Measurements from ENCODE around the gene DMC1.
"Not testable (repeated sequence)": the region's sequence is repeated elsewhere in the genome, so short reads cannot be mapped to it uniquely, and the experiment has no call there.

The DMC1 gene

DNA sequence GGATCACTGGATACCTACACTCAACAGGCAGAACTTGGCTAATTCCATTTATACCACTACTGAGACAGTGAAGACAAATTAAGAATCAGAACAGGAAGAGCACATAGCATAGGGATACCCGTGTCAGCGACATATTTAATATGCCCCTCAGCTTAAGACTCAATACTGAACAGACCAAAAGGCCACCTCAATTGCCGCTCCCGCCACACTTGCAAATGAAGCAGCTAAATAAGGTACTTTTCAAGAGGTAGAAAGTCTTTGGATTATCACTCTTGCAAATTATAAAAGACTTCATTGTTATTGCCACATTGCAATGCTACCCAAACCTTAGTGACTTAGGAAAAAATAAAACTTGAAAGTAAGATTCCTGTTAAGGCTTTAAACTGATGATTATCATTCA, 67.0 kb downstream of the DMC1 start:
- DNase-seq (ENCODE audit: low read depth in 2 of 2) = no peak

DNA sequence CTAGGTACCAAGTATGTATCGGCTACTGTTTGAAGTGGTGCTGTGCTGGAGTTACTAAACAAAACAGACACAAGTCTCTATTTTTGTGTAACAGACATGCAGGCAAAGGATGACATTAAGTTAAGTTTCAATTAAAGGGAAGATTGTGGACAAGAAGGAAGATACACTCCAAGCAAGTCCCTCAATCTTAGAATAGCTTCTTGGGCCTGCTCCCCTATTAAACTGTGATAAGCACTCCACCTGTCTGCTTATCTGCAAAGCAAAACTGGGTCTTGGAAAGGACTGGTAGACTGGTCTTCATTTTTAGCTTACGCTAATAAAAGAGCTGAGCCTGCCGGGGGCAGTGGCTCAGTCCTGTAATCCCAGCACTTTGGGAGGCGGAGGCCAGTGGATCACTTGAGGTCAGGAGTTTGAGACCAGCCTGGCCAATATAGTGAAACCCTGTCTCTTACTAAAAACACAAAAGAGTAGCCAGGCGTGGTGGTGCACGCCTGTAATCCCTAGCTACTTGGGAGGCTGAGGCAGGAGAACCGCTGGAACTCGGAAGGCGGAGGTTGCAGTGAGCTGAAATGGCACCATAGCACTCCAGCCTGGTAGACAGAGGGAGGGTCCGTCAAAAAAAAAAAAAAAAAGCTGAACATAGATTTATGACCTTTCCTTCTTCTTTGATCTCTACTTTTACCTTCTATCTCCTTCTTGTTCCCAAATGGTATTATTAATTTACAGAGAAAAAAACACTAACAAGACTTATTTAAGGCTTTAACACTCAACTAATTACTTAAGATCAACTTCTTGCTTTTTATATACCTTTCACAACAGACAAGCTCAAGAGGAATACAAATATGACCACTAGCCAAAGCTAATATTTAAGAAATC, 67.9 kb downstream of the DMC1 start:
- DNase-seq (ENCODE audit: low read depth in 2 of 2) = no peak

DNA sequence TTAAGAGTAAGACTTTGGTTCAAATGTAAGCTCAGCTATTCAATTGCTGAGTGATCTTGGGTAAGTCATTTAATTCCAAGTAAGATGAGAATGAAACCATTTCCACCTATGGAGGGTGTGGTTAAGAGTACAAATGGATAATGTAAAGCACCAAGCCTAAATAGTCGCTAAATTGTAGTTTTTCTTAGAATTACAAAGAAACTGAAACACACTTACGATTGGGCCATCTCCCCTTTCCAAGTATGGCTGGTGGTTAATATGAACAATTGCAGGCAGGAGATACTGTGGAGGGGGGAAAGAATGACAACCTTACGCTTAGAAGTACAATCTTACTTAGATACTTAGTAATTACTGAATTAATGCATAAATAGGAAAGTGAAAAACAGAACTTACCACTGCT, 72.1 kb downstream of the DMC1 start:
- no peak for DNase-seq (ENCODE audit: low read depth in 2 of 2)

DNA sequence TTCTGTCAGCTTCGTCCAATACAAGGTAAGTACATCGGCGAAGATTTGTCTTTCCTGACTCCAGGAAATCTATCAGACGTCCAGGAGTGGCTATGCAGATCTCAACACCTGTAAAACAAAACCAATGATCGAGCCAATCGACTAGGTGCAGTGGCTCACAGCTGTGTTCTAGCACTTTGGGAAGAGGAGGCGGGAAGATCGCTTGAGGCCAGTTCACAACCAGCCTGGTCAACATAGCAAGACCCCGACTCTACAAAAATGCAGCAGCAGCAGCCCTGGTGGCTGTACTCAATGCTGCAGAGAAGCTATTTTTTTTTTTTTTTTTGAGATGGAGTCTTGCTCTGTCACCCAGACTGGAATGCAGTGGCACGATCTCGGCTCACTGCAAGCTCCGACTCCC, 75.0 kb downstream of the DMC1 start:
- DNase-seq (ENCODE audit: low read depth in 2 of 2) = no peak

DNA sequence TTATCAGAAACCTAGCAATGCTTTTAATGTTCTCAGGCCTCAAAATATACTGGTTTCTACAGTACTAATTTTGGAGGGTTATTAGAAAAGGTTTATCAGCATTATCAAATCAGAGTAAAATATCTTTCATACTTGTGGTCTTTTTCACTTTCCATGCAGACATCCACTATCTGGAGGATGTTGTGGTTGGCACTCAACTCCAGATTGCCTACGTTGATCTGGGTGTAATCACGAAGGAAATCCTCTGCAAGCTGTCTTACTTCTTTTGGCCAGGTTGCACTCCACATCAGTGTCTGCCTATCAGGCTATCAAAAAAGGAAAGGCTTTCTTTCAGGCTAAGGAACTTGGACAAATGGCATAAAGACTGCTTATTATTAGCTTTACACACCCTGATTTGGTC, 75.5 kb downstream of the DMC1 start:
- no peak for DNase-seq (ENCODE audit: low read depth in 2 of 2)

DNA sequence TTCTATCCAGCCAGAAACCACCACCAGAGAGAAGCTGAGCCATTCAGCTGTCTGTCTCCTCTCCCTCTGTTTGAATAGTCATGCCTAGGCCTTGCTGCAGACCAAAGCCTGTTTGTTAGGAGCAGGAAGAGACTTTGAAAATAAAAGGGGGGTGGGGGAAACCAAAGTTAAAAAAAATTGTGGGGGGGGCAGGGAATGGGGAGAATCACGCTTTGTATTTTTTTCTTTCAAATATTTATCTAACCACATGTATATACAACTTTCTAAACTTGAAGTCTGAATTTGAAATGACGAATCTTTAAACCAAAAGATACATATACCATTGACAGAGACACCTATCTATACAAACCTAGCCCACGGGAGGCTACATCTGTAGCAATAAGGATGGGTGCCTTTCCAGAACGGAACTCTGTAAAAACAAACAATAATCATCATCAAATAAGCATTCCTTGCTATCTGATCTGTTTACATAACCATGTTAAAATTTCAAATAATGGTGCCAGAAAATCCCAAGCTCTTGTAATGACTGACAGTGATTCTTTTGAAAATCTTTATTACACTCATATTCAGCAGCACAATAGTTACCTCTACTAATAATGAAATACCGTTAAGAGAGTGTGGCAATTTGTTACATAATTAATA, 78.2 kb downstream of the DMC1 start:
- DNase-seq (ENCODE audit: low read depth in 2 of 2) = no peak

DNA sequence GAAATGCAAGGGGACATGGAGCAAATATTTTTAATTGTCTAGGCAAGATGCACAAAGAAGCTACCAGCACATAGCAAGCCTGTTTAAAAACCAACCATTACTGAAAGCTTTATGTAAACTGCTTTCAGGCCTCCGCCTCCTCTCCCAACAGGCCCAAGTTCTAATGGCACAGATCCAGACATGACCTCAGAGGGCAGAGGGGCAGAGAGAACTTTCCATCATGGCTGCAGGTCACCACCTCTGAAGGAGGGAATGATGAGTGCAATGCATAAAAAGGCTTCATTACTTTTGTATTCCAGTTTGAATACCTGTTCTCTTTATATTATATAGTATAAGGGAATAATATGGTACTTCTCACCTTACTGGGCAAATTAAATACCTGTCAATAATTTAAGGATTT, 79.1 kb downstream of the DMC1 start:
- DNase-seq (ENCODE audit: low read depth in 2 of 2) = no peak

DNA sequence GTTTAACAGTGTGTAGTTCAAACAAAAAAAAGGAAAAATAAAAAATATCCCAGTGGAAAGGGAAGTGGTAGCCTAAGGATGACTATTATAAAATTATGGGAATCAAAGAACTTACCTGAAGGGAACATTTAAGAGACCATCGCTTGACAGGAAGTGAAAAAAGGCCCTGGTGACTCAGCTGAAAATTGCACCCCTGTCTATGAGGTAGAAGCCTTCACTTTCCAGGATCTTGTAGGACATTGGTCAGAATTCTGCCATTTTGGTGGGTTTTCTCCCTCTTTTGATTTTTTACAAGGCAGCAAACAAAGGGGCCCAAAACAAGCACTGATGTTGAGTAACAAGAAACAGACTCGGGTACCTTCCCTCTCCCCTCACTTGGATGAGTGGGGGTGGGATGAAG, 79.5 kb downstream of the DMC1 start:
- DNase-seq (ENCODE audit: low read depth in 2 of 2) = no peak

DNA sequence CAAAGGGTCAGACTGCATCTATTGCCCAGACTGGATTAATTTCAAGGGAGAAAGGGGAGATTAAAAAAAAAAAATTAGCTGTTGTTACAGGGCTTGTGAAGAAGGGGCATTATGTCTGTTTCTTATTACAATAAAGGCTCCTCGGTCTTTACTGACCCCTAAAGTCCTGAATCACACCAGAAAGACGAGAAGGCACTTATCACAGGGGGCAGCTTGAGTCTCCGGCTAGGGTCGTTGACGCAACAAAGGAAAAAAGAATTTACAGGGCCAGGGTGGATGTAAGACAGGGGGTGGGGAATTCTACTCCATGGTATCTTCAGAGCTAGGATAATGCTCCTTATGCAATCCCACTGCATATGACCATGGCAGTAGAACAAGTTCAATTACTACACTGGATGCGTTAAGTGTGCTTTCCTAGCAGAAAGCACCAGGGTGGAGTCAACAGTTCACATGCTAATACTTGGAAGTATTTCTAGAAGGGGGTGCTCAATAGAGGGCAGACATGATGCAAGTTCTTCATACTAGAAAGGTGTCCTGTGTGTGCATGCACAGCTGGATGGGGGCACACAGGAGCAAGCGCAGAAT, 80.3 kb downstream of the DMC1 start:
- DNase-seq (ENCODE audit: low read depth in 2 of 2) = no peak

DNA sequence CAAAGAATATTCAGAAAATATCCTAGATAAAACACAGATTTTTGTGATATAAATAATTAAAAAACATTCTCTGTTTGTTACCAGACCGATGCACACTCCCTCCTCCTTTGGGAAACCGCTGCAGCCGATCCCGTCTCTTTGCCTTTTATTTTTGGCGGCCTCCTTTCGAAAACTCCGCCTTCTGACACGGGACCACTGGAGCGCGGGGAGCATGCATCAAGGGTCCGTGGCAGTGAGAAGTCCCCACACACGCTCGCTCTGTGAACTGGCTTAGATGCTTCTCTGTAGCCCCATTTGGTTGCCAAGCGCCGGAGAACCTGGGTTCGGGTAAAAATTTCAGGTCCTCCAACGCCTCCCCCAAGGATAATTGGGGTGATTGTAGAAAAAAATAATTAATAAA, 80.8 kb downstream of the DMC1 start:
- no peak for DNase-seq (ENCODE audit: low read depth in 2 of 2)

DNA sequence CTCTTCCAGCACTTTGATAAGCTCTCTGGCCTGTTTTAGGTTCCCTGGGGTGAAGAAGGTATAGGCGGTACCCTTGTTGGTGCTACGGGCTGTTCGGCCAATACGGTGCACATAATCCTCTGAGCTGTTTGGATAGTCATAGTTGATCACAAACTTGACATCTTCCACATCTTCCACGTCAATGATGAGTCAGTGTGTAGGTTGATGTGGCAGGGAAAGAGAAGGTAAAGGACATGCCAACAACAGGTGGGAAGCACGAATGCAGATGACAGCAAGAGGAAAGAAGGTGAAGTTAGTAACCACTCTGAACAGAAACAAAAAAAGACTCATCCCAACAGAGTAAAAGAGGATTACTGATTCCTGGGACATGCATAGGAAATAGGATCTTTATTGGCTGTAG, 82.0 kb downstream of the DMC1 start:
- DNase-seq (ENCODE audit: low read depth in 2 of 2) = no peak

DNA sequence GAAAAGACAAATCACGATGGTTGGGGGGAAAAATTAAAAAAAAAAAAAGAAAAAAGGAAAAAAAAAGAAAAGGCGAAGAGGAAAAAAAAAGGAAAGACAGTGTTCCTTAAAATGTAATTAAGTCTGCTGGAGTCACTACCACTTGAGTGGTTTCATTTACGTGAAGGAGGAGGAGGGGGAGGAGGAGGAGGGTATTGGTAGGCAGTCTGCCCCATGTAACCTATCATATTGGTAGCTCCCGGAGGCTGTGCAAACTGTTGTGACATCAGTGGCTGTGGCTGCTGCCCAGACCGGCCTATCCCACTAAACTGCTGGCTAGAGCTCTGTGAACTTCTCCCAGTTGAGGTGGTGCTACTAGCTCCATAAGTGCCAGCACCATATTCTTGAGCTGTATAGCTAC, 84.2 kb downstream of the DMC1 start:
- DNase-seq (ENCODE audit: low read depth in 2 of 2) = no peak

DNA sequence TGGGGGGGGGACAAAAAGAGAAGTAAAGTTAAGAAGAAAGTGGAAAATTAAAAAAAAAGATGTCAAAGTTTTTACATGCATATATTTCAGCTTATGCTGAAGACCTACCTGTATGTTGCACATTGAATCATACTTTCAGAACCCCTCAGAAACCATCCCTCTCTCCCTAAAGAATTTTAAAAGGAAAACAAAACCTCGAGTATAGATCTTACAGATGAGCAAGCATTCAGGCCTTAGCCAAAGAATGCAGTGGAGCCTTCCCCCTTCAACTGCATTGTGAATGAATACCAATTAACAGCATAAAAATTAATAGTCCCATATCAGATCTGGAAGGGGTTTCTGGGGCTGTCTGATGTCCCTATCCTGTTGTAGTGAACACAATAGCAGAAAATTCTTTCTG, 85.7 kb downstream of the DMC1 start:
- no peak for DNase-seq (ENCODE audit: low read depth in 2 of 2)

DNA sequence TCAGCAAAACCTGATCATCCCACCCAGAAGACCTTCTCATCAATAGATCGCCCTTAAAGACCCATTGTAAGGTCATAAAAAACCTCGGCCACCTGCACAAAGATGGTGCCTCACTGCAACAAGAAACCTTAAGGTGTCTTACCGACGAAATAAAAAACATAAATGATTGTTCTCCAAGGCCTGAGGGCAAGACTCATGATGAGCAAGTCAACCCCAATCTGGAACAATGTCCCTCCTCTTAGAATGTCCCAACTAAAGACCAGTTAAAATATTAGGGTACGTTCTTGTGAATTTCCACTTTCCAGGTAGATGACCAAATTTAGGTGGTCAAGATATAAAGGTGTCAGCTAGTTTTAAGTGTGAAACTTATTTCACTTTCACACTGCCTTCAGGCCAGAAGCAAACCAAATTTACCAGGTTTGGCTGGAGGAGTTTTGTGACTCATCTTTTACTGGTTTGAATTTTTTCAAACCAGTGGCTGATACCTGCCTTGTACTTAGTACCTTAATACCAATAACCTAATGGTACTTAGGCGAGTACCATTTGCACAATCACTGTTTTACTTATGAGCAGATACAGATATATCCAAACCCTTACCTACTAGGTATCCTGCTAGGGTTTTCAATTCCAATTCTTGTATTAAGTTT, 87.2 kb downstream of the DMC1 start:
- no peak for DNase-seq (ENCODE audit: low read depth in 2 of 2)

DNA sequence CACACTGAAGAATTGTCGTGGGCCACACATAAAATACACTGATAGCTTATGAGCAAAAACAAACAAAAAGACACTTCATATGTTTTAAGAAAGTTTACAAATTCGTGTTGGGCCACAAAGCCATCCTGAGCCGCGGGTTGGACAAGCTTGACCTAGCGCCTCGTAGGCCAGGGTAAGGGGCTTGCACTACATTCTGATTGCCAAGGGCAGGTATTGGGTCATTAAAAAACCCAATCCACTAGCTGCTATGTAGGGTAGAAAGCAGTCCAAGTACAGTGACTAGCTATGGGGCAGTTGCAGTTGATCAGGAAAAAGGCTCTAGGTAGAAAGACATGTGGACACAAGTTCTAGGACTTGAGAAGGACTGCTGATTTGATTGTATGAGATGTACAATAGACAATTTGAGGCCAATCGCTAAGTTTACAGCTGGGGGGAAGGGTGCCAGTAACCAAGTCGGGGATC, 88.1 kb downstream of the DMC1 start:
- DNase-seq (ENCODE audit: low read depth in 2 of 2) = no peak

DNA sequence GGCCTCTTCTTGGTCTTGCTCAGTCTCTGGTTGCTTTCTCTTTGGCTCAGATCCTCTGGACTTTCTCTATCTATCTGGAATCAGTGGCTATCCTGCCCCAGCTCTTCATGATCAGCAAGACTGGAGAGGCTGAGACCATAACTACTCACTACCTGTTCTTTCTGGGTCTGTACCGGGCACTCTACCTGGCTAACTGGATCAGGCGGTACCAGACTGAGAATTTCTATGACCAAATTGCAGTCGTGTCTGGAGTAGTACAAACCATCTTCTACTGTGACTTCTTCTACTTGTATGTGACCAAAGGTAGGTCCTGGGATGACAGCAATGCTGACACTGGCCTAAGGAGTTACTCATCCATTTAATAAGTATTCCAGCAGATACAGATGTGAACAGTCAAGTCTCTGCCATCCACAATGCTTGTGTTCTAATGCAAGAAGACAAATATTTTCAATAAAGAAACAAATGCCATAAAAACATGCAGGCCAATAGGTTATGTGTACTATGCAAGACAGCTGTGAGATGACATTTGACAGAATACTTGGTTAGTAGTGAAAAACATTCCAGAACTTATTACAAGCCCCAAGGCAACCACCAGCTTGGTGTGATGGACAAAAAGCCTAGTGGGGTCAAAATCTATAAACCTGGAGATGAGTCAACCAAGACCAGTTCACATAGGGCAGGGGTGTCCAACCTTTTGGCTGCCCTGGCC, 88.7 kb downstream of the DMC1 start:
- DNase-seq (ENCODE audit: low read depth in 2 of 2) = no peak

DNA sequence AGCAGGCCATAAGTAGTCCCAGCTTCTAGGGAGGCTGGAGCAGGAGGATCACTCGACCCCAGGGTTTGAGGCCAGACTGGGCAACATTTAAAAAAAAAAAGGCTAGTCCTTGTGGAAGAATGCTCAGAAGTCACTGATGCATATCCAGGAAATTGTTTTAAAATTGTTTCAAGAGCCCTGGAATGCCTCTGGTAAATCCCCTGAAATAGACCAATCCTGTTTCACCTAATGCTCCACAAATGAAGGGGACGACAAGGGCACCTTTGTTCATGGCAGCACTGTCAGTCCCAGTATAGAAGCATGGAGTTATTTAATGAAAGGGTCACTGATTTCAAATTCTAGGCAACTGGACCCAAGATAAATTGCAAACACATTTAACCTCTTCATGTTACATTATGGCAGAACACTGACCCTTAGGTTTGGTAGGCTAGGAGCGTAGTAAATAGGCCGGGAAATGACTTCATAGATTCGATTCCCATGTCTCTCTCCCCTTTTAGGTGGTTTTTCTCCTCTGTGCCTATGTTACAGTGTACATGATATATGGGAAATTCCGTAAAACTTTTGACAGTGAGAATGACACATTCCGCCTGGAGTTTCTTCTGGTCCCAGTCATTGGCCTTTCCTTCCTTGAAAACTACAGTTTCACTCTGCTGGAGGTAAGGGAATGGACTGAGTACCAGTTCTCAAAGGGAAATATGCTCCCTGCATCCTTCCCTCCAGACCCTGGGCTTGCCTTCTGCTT, 90.7 kb downstream of the DMC1 start:
- DNase-seq (ENCODE audit: low read depth in 2 of 2) = no peak

DNA sequence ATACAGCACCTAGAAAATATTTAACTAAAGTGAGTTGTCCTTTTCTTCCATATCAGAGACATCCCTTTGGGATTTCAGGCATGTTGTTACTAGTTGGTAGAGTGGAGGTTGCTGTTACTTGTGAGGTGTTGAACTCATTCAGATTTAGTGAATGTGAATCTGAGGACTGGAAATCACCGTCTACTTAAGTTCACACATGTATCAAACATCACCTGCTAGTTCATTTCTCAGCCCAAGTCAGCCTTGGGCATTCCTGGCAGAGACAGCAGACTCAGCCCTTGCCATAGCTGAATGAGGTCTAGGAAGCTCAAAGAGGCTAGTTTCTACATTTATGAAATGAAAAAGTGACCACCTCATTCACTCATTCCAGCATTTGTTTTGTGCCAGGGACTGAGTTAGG, 92.4 kb downstream of the DMC1 start:
- DNase-seq (ENCODE audit: low read depth in 2 of 2) = no peak

DNA sequence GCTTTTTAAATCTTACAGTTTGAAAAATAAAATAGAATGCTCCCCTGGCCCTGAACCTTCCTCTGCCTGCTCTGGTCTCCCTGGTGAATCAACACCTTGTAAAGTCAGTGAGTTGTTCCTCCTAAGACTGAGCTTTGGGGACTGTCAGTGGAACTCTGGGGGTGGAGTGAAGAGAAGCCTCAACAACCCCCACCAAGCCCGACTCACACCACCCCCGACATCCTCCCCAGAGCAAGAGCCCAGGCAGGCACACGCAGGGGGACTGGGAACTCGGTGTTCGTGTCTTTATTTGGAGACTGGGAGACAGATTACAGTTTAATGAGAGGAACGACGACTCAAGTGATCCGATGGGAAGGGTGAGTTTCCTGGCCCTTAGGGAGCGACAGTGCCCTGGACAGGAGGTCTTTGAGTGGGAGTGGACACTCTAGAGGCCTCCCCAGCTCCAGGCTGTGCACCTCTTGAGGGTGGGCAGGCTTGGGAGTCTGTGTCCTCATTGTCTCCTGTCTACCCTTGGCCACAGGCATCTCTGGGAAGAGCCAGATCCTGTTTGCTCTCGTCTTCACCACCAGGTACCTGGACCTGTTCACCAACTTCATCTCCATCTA, 95.9 kb downstream of the DMC1 start:
- DNase-seq (ENCODE audit: low read depth in 2 of 2) = no peak

DNA sequence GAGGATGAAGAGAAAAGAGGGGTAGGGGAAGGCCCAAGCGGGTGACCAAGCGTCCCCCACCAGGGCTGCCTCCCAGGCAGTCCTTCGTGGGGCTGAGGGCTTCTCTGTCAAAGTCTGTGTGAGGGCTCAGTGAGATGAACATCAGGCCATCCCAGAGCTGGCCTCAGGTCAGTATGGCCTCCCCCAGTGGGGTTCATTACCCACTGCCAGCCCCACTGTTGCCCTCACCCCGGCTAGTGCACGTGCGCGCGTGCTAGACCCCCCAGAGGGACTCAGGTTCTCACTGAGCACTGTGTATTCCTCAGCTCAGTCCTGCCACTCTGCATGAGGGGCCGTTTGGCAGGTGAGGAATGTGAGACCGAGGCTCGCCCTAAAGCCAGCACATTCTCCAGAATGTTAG, 98.7 kb downstream of the DMC1 start:
- DNase-seq (ENCODE audit: low read depth in 2 of 2) = no peak

DNA sequence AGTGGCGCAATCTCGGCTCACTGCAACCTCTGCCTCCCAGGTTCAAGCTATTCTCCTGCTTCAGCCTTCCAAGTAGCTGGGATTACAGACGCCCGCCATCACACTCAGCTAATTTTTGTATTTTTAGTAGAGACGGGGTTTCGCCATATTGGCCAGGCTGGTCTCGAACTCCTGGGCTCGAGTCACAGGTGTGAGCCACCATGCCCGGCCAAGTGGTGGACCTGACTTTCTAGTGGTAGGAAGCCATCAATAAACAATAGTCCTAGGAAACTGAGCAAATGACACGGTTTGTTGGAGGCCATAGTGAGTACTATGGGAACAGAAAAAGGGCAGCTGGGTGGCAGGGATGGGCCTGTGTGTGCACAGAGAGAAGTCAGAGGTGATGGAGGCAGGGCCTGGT, 99.8 kb downstream of the DMC1 start:
- not testable (repeated sequence) for DNase-seq (ENCODE audit: low read depth in 2 of 2)

Data from stimulated activated CD4-positive, alpha-beta T cell treated with anti-CD3 and anti-CD28 coated beads, Interleukin-15, amount 100 ng/mL, for 48 hours (primary cell).